ENCODE results near the gene SF1.

The SF1 gene

DNA sequence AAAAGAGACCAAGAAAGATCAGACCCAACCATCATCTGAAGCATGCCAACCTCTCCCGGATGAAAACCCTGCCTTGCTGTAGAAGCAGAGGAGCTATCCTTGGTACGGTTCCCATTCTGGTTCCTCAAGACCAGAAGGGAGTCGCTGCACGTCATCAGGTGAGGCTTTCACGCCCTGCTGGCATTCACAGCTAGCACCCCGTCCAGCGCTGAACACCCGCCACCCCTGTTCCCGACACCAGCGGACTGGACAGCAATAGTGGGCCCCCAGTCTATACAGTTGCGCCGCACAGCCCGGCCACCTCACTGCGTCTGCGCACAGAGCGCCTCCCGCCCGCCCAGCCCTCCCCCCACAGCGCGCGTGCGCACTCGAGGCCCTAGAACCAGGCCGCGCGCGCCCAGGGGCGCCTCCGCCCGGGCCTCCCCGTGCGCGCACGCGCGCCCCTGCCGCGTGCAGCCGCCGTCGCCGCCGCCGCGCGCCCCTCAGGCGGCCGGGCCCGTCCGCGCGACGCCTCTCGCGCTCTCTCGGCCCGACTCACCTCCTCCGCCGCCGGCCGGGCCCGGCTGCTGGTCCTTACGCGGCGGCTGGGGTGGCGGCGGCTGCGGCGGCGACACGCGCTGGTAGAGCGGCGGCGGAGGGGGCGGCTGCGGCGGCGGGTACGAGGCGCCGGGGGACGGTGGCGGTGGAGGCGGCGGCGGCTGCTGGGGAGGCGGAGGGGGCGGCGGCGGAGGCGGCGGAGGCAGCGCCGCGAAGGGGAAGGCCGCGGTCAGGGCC lies 706 bp downstream of the SF1 start:
- peak overlapping the region; percentile 65 for H3K27ac ChIP-seq (replicated peaks)
- TF ChIP-seq POLR2AphosphoS5 (IDR thresholded peaks at IDR 0.05; ENCODE audit: low read depth): peak; percentile 65
- TF ChIP-seq, protein P1, sequence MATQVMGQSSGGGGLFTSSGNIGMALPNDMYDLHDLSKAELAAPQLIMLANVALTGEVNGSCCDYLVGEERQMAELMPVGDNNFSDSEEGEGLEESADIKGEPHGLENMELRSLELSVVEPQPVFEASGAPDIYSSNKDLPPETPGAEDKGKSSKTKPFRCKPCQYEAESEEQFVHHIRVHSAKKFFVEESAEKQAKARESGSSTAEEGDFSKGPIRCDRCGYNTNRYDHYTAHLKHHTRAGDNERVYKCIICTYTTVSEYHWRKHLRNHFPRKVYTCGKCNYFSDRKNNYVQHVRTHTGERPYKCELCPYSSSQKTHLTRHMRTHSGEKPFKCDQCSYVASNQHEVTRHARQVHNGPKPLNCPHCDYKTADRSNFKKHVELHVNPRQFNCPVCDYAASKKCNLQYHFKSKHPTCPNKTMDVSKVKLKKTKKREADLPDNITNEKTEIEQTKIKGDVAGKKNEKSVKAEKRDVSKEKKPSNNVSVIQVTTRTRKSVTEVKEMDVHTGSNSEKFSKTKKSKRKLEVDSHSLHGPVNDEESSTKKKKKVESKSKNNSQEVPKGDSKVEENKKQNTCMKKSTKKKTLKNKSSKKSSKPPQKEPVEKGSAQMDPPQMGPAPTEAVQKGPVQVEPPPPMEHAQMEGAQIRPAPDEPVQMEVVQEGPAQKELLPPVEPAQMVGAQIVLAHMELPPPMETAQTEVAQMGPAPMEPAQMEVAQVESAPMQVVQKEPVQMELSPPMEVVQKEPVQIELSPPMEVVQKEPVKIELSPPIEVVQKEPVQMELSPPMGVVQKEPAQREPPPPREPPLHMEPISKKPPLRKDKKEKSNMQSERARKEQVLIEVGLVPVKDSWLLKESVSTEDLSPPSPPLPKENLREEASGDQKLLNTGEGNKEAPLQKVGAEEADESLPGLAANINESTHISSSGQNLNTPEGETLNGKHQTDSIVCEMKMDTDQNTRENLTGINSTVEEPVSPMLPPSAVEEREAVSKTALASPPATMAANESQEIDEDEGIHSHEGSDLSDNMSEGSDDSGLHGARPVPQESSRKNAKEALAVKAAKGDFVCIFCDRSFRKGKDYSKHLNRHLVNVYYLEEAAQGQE (IDR thresholded peaks at IDR 0.05; ENCODE audit: insufficient replicate concordance, low read depth): peak; percentile 89
- TF ChIP-seq, protein P2, sequence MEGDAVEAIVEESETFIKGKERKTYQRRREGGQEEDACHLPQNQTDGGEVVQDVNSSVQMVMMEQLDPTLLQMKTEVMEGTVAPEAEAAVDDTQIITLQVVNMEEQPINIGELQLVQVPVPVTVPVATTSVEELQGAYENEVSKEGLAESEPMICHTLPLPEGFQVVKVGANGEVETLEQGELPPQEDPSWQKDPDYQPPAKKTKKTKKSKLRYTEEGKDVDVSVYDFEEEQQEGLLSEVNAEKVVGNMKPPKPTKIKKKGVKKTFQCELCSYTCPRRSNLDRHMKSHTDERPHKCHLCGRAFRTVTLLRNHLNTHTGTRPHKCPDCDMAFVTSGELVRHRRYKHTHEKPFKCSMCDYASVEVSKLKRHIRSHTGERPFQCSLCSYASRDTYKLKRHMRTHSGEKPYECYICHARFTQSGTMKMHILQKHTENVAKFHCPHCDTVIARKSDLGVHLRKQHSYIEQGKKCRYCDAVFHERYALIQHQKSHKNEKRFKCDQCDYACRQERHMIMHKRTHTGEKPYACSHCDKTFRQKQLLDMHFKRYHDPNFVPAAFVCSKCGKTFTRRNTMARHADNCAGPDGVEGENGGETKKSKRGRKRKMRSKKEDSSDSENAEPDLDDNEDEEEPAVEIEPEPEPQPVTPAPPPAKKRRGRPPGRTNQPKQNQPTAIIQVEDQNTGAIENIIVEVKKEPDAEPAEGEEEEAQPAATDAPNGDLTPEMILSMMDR (IDR thresholded peaks at IDR 0.05; ENCODE audit: insufficient read depth, low read length): no peak

DNA sequence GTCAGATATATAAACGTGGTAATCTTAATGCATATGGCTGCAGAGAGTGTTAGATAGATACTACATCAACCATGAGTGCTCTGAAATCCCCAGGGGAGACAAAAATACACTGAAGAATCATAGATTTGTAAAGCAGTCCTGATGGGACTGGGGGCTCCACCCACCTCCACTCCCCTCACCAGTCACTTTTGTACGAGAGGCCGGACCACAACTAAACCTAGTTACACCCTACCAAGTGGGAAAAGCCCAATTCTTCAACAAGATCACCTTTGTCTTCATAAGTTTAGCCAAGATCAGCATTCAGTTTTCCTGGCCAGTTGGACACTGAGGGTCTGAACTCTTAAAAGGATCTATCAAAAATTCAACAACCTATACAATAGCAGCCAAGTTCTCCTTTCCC lies 1.5 kb downstream of the SF1 start:
- Histone ChIP-seq H3K27me3 (ENCODE audit: insufficient read depth, poor library complexity, severe bottlenecking) (no peaks in the 10 kb centered on the region), H3K27ac (replicated peaks) (peak overlapping the region; percentile 65)

More for the DNA sequence above, 706 bp downstream of the SF1 start:
- DNase-seq (ENCODE audit: low read depth in 1 of 2, low spot score in 1 of 2): peak; percentile 63 to 72
- peak overlapping the region; percentile 80 for H3K4me3 ChIP-seq (replicated peaks; ENCODE audit: insufficient read depth, low read length)
- H3K27me3 ChIP-seq (ENCODE audit: insufficient read depth, poor library complexity, severe bottlenecking): no peaks in the 10 kb centered on the region

DNA sequence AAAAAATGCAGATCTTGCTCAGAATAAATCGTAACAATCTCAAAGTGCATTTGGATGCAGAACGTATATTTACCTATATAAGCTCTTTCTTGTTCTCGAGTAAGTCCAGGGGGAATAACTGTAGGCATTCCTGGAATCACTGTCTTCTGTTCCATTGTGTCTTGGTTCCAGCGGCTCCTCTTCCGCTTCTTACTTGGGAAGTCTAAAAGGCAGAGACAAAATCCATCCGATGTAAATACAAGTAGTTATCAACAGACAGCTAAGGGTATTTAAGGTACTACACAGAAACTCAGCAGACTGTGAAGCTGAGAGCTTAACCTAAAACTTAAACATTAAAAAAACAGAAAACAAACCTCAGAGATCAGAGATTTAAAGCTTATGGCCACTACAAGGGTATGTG lies 1.9 kb downstream of the SF1 start:
- Histone ChIP-seq H3K4me3 (replicated peaks; ENCODE audit: insufficient read depth, low read length) (peak overlapping the region; percentile 80), H3K27ac (replicated peaks) (no peak overlapping the region), H3K27me3 (ENCODE audit: insufficient read depth, poor library complexity, severe bottlenecking) (no peaks in the 10 kb centered on the region)
- no peak for TF ChIP-seq SPI1 (IDR thresholded peaks at IDR 0.05; ENCODE audit: borderline replicate concordance, low read depth)
- TF ChIP-seq GABPA (IDR thresholded peaks at IDR 0.05; ENCODE audit: low read depth): no peak
- TF ChIP-seq, protein P1 (IDR thresholded peaks at IDR 0.05; ENCODE audit: insufficient replicate concordance, low read depth): no peak
- TF ChIP-seq, protein P2 (IDR thresholded peaks at IDR 0.05; ENCODE audit: insufficient read depth, low read length): no peak
- TF ChIP-seq POLR2AphosphoS5 (IDR thresholded peaks at IDR 0.05; ENCODE audit: low read depth): no peak
- DNase-seq (ENCODE audit: low read depth in 1 of 2, low spot score in 1 of 2): no peak

More for the DNA sequence above, 1.5 kb downstream of the SF1 start:
- TF ChIP-seq GABPA (IDR thresholded peaks at IDR 0.05; ENCODE audit: low read depth) (no peak), POLR2AphosphoS5 (IDR thresholded peaks at IDR 0.05; ENCODE audit: low read depth) (no peak), SPI1 (IDR thresholded peaks at IDR 0.05; ENCODE audit: borderline replicate concordance, low read depth) (no peak)
- TF ChIP-seq, protein P1 (IDR thresholded peaks at IDR 0.05; ENCODE audit: insufficient replicate concordance, low read depth): no peak
- TF ChIP-seq, protein P2 (IDR thresholded peaks at IDR 0.05; ENCODE audit: insufficient read depth, low read length): no peak
- DNase-seq (ENCODE audit: low read depth in 1 of 2, low spot score in 1 of 2): no peak
- peak overlapping the region; percentile 80 for H3K4me3 ChIP-seq (replicated peaks; ENCODE audit: insufficient read depth, low read length)

All from HL-60 (cell line).